ENCODE data around the gene AK3. TPM values are rescaled to one million over a fixed set of nuclear protein-coding genes. Genes with fewer than 3 reads are reported as not detected.

The AK3 gene
- total RNA-seq, 1 donor from 2014 or later, result 203 TPM

Other genes starting within 250 kb of the AK3 start
- gene PLPP6, start 78.9 kb downstream of the AK3 start, total RNA-seq, result 1.9 TPM
- 0.35 TPM for gene SPATA6L, start 74.7 kb downstream of the AK3 start, total RNA-seq
- 40.2 TPM for gene CDC37L1, start 61.6 kb downstream of the AK3 start, total RNA-seq
- gene RCL1, start 51.7 kb upstream of the AK3 start, total RNA-seq, result 4.5 TPM
- gene JAK2, start 244.1 kb upstream of the AK3 start, total RNA-seq, result 12.7 TPM